Uterus (tissue), 2 donors: ENCODE data around the gene KRTAP22-1.

Experiments used
- CTCF ChIP-seq, 4 experiments: fragments of 200-600 bp in 2 of 4; fragments of 450-650 bp in 2 of 4; sonication (generic) in 2 of 4; IDR thresholded peaks; one replicate each; pipeline ENCODE4 v1.5.1; 2016 to 2019; ENCODE audit warnings: antibody characterized with exemption in 4 of 4, mild to moderate bottlenecking in 2 of 4, moderate library complexity in 1 of 4
- POLR2A ChIP-seq, 2 donors: fragments of 450-650 bp; IDR thresholded peaks; one replicate each; pipeline ENCODE4 v1.6.1; 2016; ENCODE audit warnings: antibody characterized with exemption in 2 of 2, mild to moderate bottlenecking in 1 of 2, moderate library complexity in 1 of 2

- TF ChIP-seq CTCF (IDR thresholded peaks at IDR 0.05), result no peak
- no peak for TF ChIP-seq POLR2A (IDR thresholded peaks at IDR 0.05)
Observed at GRCh38 chr21:30577766-30578165, 23.1 kb upstream of the KRTAP22-1 start.
